GM18526 (cell line): ENCODE data around the gene CAMK4.

Source experiments
- POLR2A ChIP-seq: IDR thresholded peaks from 3 replicates; pipeline ENCODE4 v1.6.1; 2011; ENCODE audit not compliant: insufficient read length; ENCODE audit errors: extremely low read depth

Gene CAMK4

GRCh38 chr5:111401906-111402305 lies 177.7 kb downstream of the CAMK4 start:
- no peak for TF ChIP-seq POLR2A

GRCh38 chr5:111404270-111404769 lies 180.1 kb downstream of the CAMK4 start:
- TF ChIP-seq POLR2A = no peak

DNA sequence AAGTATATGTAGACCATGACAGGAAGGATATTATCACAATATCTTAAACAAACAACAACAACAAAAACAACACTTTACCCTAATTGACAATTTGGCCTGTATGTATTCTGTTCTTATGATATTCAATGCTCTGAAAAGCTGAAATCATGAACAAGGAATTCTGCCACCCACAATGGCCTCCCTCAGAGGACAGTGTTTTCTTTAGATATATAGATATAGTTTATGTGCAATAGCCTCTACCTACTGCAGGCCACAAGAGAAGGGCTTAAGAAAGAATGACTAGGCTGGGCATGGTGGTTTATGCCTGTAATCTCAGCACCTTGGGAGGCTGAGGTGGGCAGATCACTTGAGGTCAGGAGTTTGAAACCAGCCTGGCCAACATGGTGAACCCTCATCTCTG lies 183.4 kb downstream of the CAMK4 start:
- no peak for TF ChIP-seq POLR2A

DNA sequence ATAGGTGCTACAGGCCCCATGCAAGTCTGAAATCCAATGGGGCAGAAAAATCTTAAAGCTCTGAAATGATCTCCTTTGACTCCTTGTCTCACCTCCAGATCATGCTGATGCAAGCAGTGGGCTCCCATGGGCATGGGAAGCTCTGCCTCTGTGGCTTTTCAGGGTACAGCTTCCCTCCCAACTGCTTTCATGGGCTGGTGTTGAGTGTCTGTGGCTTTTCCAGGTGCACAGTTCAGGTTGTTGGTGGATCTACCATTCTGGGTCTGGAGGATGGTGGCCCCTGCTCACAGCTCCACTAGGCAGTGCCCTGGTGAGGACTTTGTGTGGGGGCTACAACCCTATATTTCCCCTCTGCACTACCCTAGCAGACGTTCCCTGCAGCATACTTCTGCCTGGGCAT lies 184.6 kb downstream of the CAMK4 start:
- no peak for TF ChIP-seq POLR2A

DNA sequence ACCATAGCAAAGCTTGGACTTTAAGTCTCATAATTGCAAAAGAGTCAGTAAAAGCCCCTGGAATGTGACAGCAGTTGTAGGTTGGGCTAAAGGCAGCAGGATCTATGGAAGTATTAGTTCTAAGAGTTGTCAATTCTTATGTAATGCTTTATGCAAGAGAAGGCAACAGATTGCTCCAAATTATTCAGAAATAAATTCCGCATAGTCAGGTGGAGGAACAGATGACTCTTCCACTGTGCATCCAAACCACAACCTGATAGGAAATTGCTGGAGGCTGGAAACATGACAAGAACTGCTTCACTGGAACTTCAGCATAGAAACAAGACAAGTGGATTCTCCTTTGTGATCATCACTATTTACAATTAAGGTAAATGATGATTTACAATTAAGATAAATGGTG lies 187.1 kb downstream of the CAMK4 start:
- TF ChIP-seq POLR2A = no peak

GRCh38 chr5:111412593-111412992 lies 188.4 kb downstream of the CAMK4 start:
- TF ChIP-seq POLR2A = no peak

GRCh38 chr5:111415053-111415452 lies 190.9 kb downstream of the CAMK4 start:
- TF ChIP-seq POLR2A = no peak

GRCh38 chr5:111422245-111422644 lies 198.1 kb downstream of the CAMK4 start:
- TF ChIP-seq POLR2A = no peak

GRCh38 chr5:111422747-111423720 lies 198.8 kb downstream of the CAMK4 start:
- TF ChIP-seq POLR2A = no peak

GRCh38 chr5:111425205-111425604 lies 201.0 kb downstream of the CAMK4 start:
- no peak for TF ChIP-seq POLR2A

GRCh38 chr5:111427762-111428161 lies 203.6 kb downstream of the CAMK4 start:
- TF ChIP-seq POLR2A = no peak

GRCh38 chr5:111432883-111433536 lies 208.8 kb downstream of the CAMK4 start:
- no peak for TF ChIP-seq POLR2A

GRCh38 chr5:111434800-111435199 lies 210.6 kb downstream of the CAMK4 start:
- no peak for TF ChIP-seq POLR2A

GRCh38 chr5:111439473-111440075 lies 215.4 kb downstream of the CAMK4 start:
- no peak for TF ChIP-seq POLR2A

DNA sequence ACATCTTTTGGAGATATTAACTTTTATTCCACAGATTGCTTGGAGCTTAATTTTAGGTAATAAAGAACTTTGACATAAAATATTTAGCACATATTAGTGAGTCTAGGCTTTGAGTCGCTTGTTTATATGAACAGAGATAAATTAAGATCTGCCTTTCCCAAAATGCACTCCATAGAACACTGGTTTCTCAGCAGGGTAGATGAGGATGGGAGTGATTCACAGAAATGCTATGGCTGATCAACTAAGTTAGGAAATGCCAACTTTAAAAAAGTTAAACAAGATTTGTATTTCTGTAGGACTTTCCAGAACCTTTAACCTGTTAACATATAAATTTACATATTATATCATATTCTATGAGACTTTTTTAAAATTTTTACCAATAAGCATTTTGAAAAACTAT lies 222.9 kb downstream of the CAMK4 start:
- no peak for TF ChIP-seq POLR2A

DNA sequence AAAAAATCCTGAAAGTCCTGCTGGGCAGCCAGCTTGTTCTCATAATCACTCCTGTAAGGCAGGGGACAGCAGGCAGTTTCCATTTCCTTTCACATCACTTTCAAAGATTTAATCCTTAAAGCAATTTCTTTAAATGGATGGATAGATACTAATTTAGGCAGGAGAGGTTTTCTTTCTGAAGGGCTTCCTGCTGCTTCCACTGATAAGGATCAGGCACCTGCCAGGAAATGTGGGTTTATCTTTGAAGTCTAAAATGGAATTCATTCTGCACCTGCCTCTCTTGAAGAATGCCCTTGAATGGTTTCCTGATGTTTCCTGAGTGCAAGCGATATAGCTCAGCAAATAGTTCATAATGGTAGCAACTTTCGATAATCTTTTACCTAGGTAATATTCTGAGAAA lies 223.6 kb downstream of the CAMK4 start:
- TF ChIP-seq POLR2A = no peak
